H1 (cell line): Measurements from ENCODE around the gene ZNF446. TPM values are rescaled to one million over a fixed set of nuclear protein-coding genes. Genes with fewer than 3 reads are reported as not detected.
A peak's percentile ranks its signal among the peaks of the same experiment; 100 is the strongest.

ENCODE experiments used
- CTCF ChIA-PET: fragments of 300-600 bp; sonication (Branson Sonifier 250); formaldehyde crosslinking; loops from one replicate; lab custom pipeline; 2021; ENCODE audit not compliant: partially characterized antibody; lab: Charles Lee
- POLR2A ChIA-PET: fragments of 300-600 bp; sonication (Branson Sonifier 250); formaldehyde crosslinking; loops from one replicate; lab custom pipeline; 2021; ENCODE audit warnings: inconsistent platforms; ENCODE audit not compliant: partially characterized antibody; lab: Charles Lee
- DNase-seq, 2 experiments: peaks; one replicate each; pipeline versions ENCODE4 v3.0.0 to v3.0.0-alpha.2; 2010 to 2022; ENCODE audit warnings: low spot score in 2 of 2, low read depth in 1 of 2, mixed read lengths in 1 of 2
- FAIRE-seq: peaks from 2 replicates; lab custom pipeline; 2011; peaks lifted over from hg19 to GRCh38; lab: Jason Lieb, UNC
- H2AFZ ChIP-seq: 2 replicates; pipeline ENCODE4 v1.8.1; 2012; ENCODE audit warnings: low read length, inconsistent platforms
- H2AK5ac ChIP-seq: 2 replicates; pipeline ENCODE4 v1.6.1; 2013; ENCODE audit warnings: low read depth, low read length
- H2BK120ac ChIP-seq: replicated peaks from 2 replicates; pipeline ENCODE3; 2013; ENCODE audit warnings: low read depth, low read length, inconsistent platforms
- H2BK12ac ChIP-seq: 2 replicates; pipeline ENCODE4 v1.6.1; 2013; ENCODE audit warnings: low read depth, low read length
- H2BK15ac ChIP-seq: 2 replicates; pipeline ENCODE4 v1.6.1; 2013; ENCODE audit warnings: low read length
- H2BK20ac ChIP-seq: 2 replicates; pipeline ENCODE4 v1.6.1; 2013; ENCODE audit warnings: low read length
- H2BK5ac ChIP-seq: 2 replicates; pipeline ENCODE4 v1.6.1; 2013; ENCODE audit warnings: low read depth, low read length
- H3K14ac ChIP-seq: 2 replicates; pipeline ENCODE4 v1.6.1; 2013; ENCODE audit warnings: inconsistent platforms; ENCODE audit not compliant: insufficient read length
- H3K18ac ChIP-seq: 2 replicates; pipeline ENCODE4 v1.6.1; 2013; ENCODE audit warnings: low read length; ENCODE audit errors: extremely low read depth
- H3K23ac ChIP-seq: 2 replicates; pipeline ENCODE4 v1.6.1; 2013; ENCODE audit warnings: inconsistent platforms; ENCODE audit not compliant: insufficient read length
- H3K23me2 ChIP-seq: 2 replicates; pipeline ENCODE4 v1.6.1; 2013; ENCODE audit warnings: low read depth, low read length
- H3K27ac ChIP-seq: 2 replicates; pipeline ENCODE4 v1.6.1; 2011; ENCODE audit warnings: low read depth, low read length, inconsistent platforms
- H3K27me3 ChIP-seq, 4 experiments: replicated peaks in 1 of 4; 1 replicate in 1 of 4; 2 replicates in 3 of 4; pipeline versions ENCODE4 v1.6.1 to v1.8.1; 2011 to 2013; ENCODE audit warnings: low read length in 3 of 4, mild to moderate bottlenecking in 3 of 4, inconsistent platforms in 2 of 4, mixed read lengths in 2 of 4, moderate library complexity in 1 of 4; ENCODE audit not compliant: control insufficient read depth in 3 of 4, insufficient read depth in 3 of 4; ENCODE audit errors: extremely low read depth in 1 of 4
- H3K36me3 ChIP-seq, 4 experiments: 2 replicates each; pipeline versions ENCODE4 v1.6.1 to v1.8.1; 2011 to 2013; ENCODE audit warnings: mild to moderate bottlenecking in 4 of 4, low read length in 3 of 4, moderate library complexity in 2 of 4, control low read depth in 1 of 4, inconsistent platforms in 1 of 4; ENCODE audit not compliant: insufficient read depth in 4 of 4, control insufficient read depth in 2 of 4
- H3K4ac ChIP-seq: replicated peaks from 2 replicates; pipeline ENCODE3; 2013; ENCODE audit warnings: low read length, low read depth, mixed read lengths, inconsistent platforms; ENCODE audit not compliant: insufficient read length
- H3K4me1 ChIP-seq, 4 experiments: replicated peaks in 1 of 4; 1 replicate in 1 of 4; 2 replicates in 3 of 4; pipeline versions ENCODE4 v1.6.1 to v1.8.1; 2011 to 2013; ENCODE audit warnings: low read length in 3 of 4, inconsistent platforms in 2 of 4, mixed read lengths in 1 of 4; ENCODE audit not compliant: insufficient read depth in 4 of 4, control insufficient read depth in 3 of 4
- H3K4me2 ChIP-seq, 2 experiments: 2 replicates each; pipeline versions ENCODE4 v1.6.1 to v1.8.1; 2011 to 2013; ENCODE audit warnings: low read depth in 2 of 2, low read length in 2 of 2, control low read depth in 1 of 2, inconsistent platforms in 1 of 2, mild to moderate bottlenecking in 1 of 2; ENCODE audit not compliant: insufficient read depth in 1 of 2
- H3K4me3 ChIP-seq, 4 experiments: fragments of 200-600, 300-600 bp in 1 of 4; sonication (generic), shearing (Covaris generic), sonication (Bioruptor Twin) in 1 of 4; 2 replicates each; pipeline versions ENCODE4 v1.5.1 to v1.8.1; 2011 to 2016; ENCODE audit warnings: low read length in 4 of 4, low read depth in 3 of 4, control low read depth in 2 of 4, inconsistent platforms in 2 of 4, mild to moderate bottlenecking in 2 of 4, mixed read lengths in 1 of 4, moderate library complexity in 1 of 4; ENCODE audit not compliant: insufficient read depth in 2 of 4; ENCODE audit errors: extremely low read depth in 1 of 4
- H3K56ac ChIP-seq: replicated peaks from 2 replicates; pipeline ENCODE3; 2013; ENCODE audit warnings: low read depth, mild to moderate bottlenecking, mixed read lengths, low read length, inconsistent platforms; ENCODE audit not compliant: insufficient read length
- H3K79me1 ChIP-seq: 2 replicates; pipeline ENCODE4 v1.6.1; 2013; ENCODE audit warnings: low read depth, low read length, control low read depth
- H3K79me2 ChIP-seq, 2 experiments: 2 replicates each; pipeline versions ENCODE4 v1.6.1 to v1.8.1; 2012 to 2013; ENCODE audit warnings: low read length in 2 of 2, mild to moderate bottlenecking in 2 of 2, inconsistent platforms in 1 of 2; ENCODE audit not compliant: insufficient read depth in 2 of 2, control insufficient read depth in 1 of 2
- H3K9ac ChIP-seq, 4 experiments: replicated peaks in 1 of 4; 1 replicate in 1 of 4; 2 replicates in 3 of 4; pipeline versions ENCODE4 v1.6.1 to v1.8.1; 2011 to 2013; ENCODE audit warnings: low read depth in 3 of 4, low read length in 3 of 4, control low read depth in 2 of 4, mild to moderate bottlenecking in 2 of 4, moderate library complexity in 2 of 4, inconsistent platforms in 1 of 4; ENCODE audit errors: extremely low read depth in 1 of 4
- H3K9me3 ChIP-seq, 2 experiments: 2 replicates each; pipeline versions ENCODE4 v1.6.1 to v1.8.1; 2012 to 2013; ENCODE audit warnings: mild to moderate bottlenecking in 2 of 2, moderate library complexity in 2 of 2, control low read depth in 1 of 2, inconsistent platforms in 1 of 2, low read depth in 1 of 2, low read length in 1 of 2, mixed read lengths in 1 of 2; ENCODE audit not compliant: insufficient read depth in 2 of 2
- H4K20me1 ChIP-seq, 2 experiments: replicated peaks in 1 of 2; 2 replicates each; pipeline versions ENCODE3 to v1.8.1; 2011 to 2013; ENCODE audit warnings: inconsistent platforms in 2 of 2, low read length in 2 of 2, mild to moderate bottlenecking in 1 of 2; ENCODE audit not compliant: insufficient read depth in 2 of 2, control insufficient read depth in 1 of 2
- H4K5ac ChIP-seq: 2 replicates; pipeline ENCODE4 v1.6.1; 2013; ENCODE audit warnings: low read length, low read depth, mixed read lengths, inconsistent platforms; ENCODE audit not compliant: insufficient read length
- H4K8ac ChIP-seq: 2 replicates; pipeline ENCODE4 v1.8.0; 2013; ENCODE audit warnings: mild to moderate bottlenecking, moderate library complexity, low read length, inconsistent platforms; ENCODE audit not compliant: insufficient read depth; ENCODE audit errors: extremely low read depth
- H4K91ac ChIP-seq: replicated peaks from 2 replicates; pipeline ENCODE3; 2013; ENCODE audit warnings: low read length, mixed read lengths, inconsistent platforms; ENCODE audit not compliant: insufficient read length
- CBX5 ChIP-seq: fragments of 300-800, 300-1000 bp; sonication (generic); IDR thresholded peaks from 2 replicates; pipeline ENCODE4 v1.7.1; 2016; ENCODE audit warnings: antibody characterized with exemption, low read length, low read depth
- CEBPB ChIP-seq: IDR thresholded peaks from 2 replicates; pipeline ENCODE4 v1.6.1; 2012; ENCODE audit warnings: low read depth, low read length
- CHD1 ChIP-seq: IDR thresholded peaks from 2 replicates; pipeline ENCODE4 v1.6.1; 2012; ENCODE audit warnings: low read depth, low read length, improper control_type of control experiment
- JUN ChIP-seq: IDR thresholded peaks from 2 replicates; pipeline ENCODE4 v1.6.1; 2011; ENCODE audit warnings: low read depth, mild to moderate bottlenecking, improper control_type of control experiment, low read length
- KDM1A ChIP-seq: fragments of 200-600, 300-600 bp; sonication (generic); IDR thresholded peaks from 2 replicates; pipeline ENCODE4 v1.7.1; 2016; ENCODE audit warnings: mild to moderate bottlenecking, low read length, borderline replicate concordance
- KDM4A ChIP-seq: IDR thresholded peaks from one replicate; pipeline ENCODE4 v1.7.1; 2012; ENCODE audit warnings: low read depth, mild to moderate bottlenecking, moderate library complexity, low read length, inconsistent platforms; ENCODE audit not compliant: severe bottlenecking
- NANOG ChIP-seq: IDR thresholded peaks from 2 replicates; pipeline ENCODE4 v1.6.1; 2011; ENCODE audit warnings: low read length, low read depth, mild to moderate bottlenecking, inconsistent platforms; ENCODE audit not compliant: insufficient read depth, poor library complexity, severe bottlenecking
- SAP30 ChIP-seq: fragments of 300-600 bp; sonication (generic); IDR thresholded peaks from 2 replicates; pipeline ENCODE4 v1.7.1; 2012; ENCODE audit warnings: low read length, moderate library complexity, mild to moderate bottlenecking, inconsistent platforms; ENCODE audit not compliant: insufficient read depth, insufficient replicate concordance
- SIX5 ChIP-seq: IDR thresholded peaks from 2 replicates; pipeline ENCODE4 v1.6.1; 2011; ENCODE audit warnings: mild to moderate bottlenecking, low read depth, low read length
- TAF1 ChIP-seq: IDR thresholded peaks from 2 replicates; pipeline ENCODE4 v1.6.1; 2011; ENCODE audit warnings: mild to moderate bottlenecking, low read depth, low read length
- TCF12 ChIP-seq: IDR thresholded peaks from 2 replicates; pipeline ENCODE4 v1.6.1; 2011; ENCODE audit warnings: low read depth, mild to moderate bottlenecking, low read length
- YY1 ChIP-seq: IDR thresholded peaks from 2 replicates; pipeline ENCODE4 v1.6.1; 2011; ENCODE audit warnings: low read depth, mild to moderate bottlenecking, low read length
- WGBS, 2 experiments: shearing (Covaris generic) in 1 of 2; methylation state at CpG; one replicate each; pipeline versions ENCODE4 v1.1.6 to v1.1.7; 2013 to 2015; ENCODE audit warnings: low lambda C conversion rate in 2 of 2, mixed read lengths in 2 of 2, inconsistent platforms in 1 of 2, low coverage in 1 of 2, missing lambda C conversion rate in 1 of 2; ENCODE audit not compliant: insufficient replicate concordance in 2 of 2, insufficient coverage in 1 of 2, insufficient read length in 1 of 2; ENCODE audit errors: extremely low coverage in 1 of 2, missing lambda C conversion rate in 1 of 2; 5-methylcytosine and 5-hydroxymethylcytosine counted together
- polyA plus RNA-seq, 7 experiments: library from polyadenylated mRNA; depleted of rRNA in 3 of 7; stranded (reverse) in 5 of 7; unstranded in 2 of 7; fragments of >200 nt in 5 of 7; fragments of 200-250 nt in 2 of 7; gene quantifications; 1 replicate in 5 of 7; 2 replicates in 1 of 7; 4 replicates in 1 of 7; pipeline versions ENCODE4 v1.2.1 to v1.2.3, GENCODE V29; 2011 to 2013; ENCODE audit warnings: missing spikeins in 2 of 7, mixed read lengths in 2 of 7
- total RNA-seq: library from RNA; stranded (reverse); fragmentation: NEBNext Ultra II Directional; extraction: Animal tissue kit (Norgen Biotek cat#: 25700); gene quantifications from 2 replicates; pipeline ENCODE4 v1.2.1, GENCODE V29; 2021

The ZNF446 gene
- total and polyA plus RNA-seq, 2 of the 8 experiments (the other 6 are each of a cell fraction or from before 2014, with no cell fraction given): 4.1 to 5.5 TPM

GRCh38 chr19:58466089-58466759 lies 9.9 kb upstream of the ZNF446 start:
- no peak overlapping the region; the same call in 1 of the 2 replicates for H2BK12ac ChIP-seq
- H3K79me1 ChIP-seq: peaks cover 6% of the 10 kb centered on the region; the same call in 1 of the 2 replicates
- no peak overlapping the region for H3K4ac ChIP-seq
- H3K4me3 ChIP-seq: peak overlapping the region; percentile 43 to 86 (median 58); a peak in 7 of 8 replicates
- ChIA-PET CTCF (interaction anchor here (0.8 to 1.2 kb wide), 3 partner anchors 13 to 104 kb away, joined by 3 read pairs; partner anchors contain the start of gene ZNF497), POLR2A (interaction anchor here (0.7 to 3.3 kb wide), 5 partner anchors 9 to 517 kb away, joined by 3 to 10 read pairs (median 3); partner anchors contain the start of gene ZNF446)
- H2BK20ac ChIP-seq: no peak overlapping the region
- H3K18ac ChIP-seq: 0 out of 2 replicates have a peak overlapping the region, but pooled peaks have one; percentile 88
- no peak overlapping the region for H4K8ac ChIP-seq
- no peaks in the 10 kb centered on the region for H3K36me3 ChIP-seq
- FAIRE-seq (no peak), DNase-seq (no peak)
- peaks cover 0 to 8% of the 10 kb centered on the region in 2 experiments for H4K20me1 ChIP-seq
- H2AK5ac ChIP-seq: no peak overlapping the region
- no peaks in the 10 kb centered on the region for H3K9me3 ChIP-seq
- no peaks in the 10 kb centered on the region for H3K27me3 ChIP-seq
- no peak overlapping the region for H3K14ac ChIP-seq
- H3K9ac ChIP-seq: no peak overlapping the region
- H2BK120ac ChIP-seq: no peak overlapping the region
- TF ChIP-seq KDM1A (peak; percentile 71; the same call in 1 of the 2 replicates), CHD1 (no peak), TCF12 (no peak), TAF1 (no peak), SIX5 (no peak), KDM4A (peak; percentile 50), NANOG (no peak), JUN (no peak), CEBPB (no peak), SAP30 (no peak), YY1 (no peak), CBX5 (no peak)
- no peak overlapping the region for H4K5ac ChIP-seq
- H3K56ac ChIP-seq: no peak overlapping the region
- peaks cover 8% of the 10 kb centered on the region; the same call in 1 of the 2 replicates for H3K23me2 ChIP-seq
- 44% methylated on average over 18 of the region's 20 CpGs; no CpG with 5 or more reads in 1 of the 2 experiments for WGBS, 2 experiments
- H3K27ac ChIP-seq: no peak overlapping the region
- H3K4me1 ChIP-seq: no peaks in the 10 kb centered on the region
- peak overlapping the region; percentile 54 to 83 for H3K4me2 ChIP-seq
- H3K79me2 ChIP-seq: no peaks in the 10 kb centered on the region
- no peak overlapping the region for H2BK5ac ChIP-seq
- no peak overlapping the region for H4K91ac ChIP-seq
- peak overlapping the region; percentile 97 for H2AFZ ChIP-seq
- H2BK15ac ChIP-seq: 0 out of 2 replicates have a peak overlapping the region, but pooled peaks have one; percentile 49
- H3K23ac ChIP-seq: no peak overlapping the region
